Retinal pigment epithelial cell (primary cell): ENCODE measurements around the gene AMER2.

Experiments
- DNase-seq: peaks from one replicate; pipeline ENCODE4 v3.0.0-alpha.2; 2010; ENCODE audit warnings: low read depth
- H3K4me3 ChIP-seq: 2 replicates; pipeline ENCODE4 v1.5.1; 2011; ENCODE audit warnings: mild to moderate bottlenecking, low read length, control low read depth, moderate library complexity
- CTCF ChIP-seq: conservative IDR thresholded peaks from 2 replicates; pipeline ENCODE4 v1.5.1; 2011; ENCODE audit warnings: low read depth, low read length, control low read depth, inconsistent platforms

Gene AMER2

GRCh38 chr13:25153736-25154135 is 18.4 kb downstream of the AMER2 start:
- no peak for DNase-seq
- TF ChIP-seq CTCF, result no peak
- H3K4me3 ChIP-seq, result no peak overlapping the region

DNA sequence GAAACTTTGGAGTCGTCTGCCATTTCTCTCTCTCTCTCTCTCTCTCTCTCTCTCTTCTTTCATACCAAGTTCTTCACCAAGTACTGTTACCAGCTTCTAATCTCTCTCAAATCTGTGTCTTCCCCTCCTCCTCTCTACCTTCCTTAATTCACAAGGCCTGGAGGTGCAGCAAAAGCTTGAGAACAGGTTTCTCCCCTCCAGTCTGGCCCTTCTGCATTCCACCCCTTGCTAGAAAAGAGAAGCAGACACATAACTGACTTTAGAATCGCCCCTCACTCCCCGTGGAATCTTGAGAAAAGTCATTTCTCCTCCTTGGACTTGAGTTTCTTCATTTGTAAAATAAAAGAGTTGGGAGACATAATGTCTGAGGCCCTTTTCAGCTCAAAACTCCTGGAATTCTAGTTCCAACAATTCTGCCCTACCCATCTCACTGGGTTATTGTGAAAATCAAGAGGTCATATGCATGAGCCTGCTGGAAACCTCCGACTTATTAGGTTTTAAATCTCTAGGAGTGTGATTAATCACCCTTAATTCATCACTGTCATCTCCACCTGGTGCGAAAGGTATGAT is 20.4 kb downstream of the AMER2 start:
- no peak overlapping the region for H3K4me3 ChIP-seq
- no peak for DNase-seq
- TF ChIP-seq CTCF, result no peak

GRCh38 chr13:25149711-25150110 is 22.4 kb downstream of the AMER2 start:
- TF ChIP-seq CTCF, result no peak
- DNase-seq, result no peak
- H3K4me3 ChIP-seq, result no peak overlapping the region

GRCh38 chr13:25148402-25148771 is 23.7 kb downstream of the AMER2 start:
- H3K4me3 ChIP-seq, result no peak overlapping the region
- no peak for TF ChIP-seq CTCF
- no peak for DNase-seq

GRCh38 chr13:25147638-25148401 is 24.3 kb downstream of the AMER2 start:
- no peak for TF ChIP-seq CTCF
- DNase-seq, result no peak

DNA sequence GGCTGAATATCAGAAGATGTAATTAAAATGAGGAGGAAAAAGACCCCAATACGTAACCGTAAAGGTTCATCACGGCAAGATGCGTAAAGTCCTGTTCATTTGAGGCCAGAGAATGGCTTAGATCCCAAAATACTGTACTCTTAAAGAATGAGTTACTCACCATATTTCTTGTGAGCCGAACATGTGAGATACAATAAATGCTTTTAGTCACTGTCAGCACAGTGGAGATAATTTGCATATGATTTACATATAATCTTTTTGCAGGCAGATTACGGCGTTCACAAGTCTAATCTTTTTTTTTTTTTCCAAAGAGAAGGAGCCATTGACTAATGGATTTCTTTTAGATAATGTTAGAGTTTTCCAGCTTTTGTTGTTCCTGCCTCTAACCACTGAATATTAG is 28.4 kb downstream of the AMER2 start:
- no peak overlapping the region for H3K4me3 ChIP-seq
- no peak for DNase-seq

More at GRCh38 chr13:25147638-25148401, 24.3 kb downstream of the AMER2 start:
- no peak overlapping the region for H3K4me3 ChIP-seq

More for the DNA sequence above, 28.4 kb downstream of the AMER2 start:
- no peak for TF ChIP-seq CTCF
